NCI-H1436 treated with DMSO at 0.1 percent for 48 hours (cell line): ENCODE data around the gene TMEM167A.

ENCODE experiments used
- DNase-seq: peaks from one replicate; lab custom pipeline; 2025; lab: John Stamatoyannopoulos, UW

The TMEM167A gene, protein sequence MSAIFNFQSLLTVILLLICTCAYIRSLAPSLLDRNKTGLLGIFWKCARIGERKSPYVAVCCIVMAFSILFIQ

DNA sequence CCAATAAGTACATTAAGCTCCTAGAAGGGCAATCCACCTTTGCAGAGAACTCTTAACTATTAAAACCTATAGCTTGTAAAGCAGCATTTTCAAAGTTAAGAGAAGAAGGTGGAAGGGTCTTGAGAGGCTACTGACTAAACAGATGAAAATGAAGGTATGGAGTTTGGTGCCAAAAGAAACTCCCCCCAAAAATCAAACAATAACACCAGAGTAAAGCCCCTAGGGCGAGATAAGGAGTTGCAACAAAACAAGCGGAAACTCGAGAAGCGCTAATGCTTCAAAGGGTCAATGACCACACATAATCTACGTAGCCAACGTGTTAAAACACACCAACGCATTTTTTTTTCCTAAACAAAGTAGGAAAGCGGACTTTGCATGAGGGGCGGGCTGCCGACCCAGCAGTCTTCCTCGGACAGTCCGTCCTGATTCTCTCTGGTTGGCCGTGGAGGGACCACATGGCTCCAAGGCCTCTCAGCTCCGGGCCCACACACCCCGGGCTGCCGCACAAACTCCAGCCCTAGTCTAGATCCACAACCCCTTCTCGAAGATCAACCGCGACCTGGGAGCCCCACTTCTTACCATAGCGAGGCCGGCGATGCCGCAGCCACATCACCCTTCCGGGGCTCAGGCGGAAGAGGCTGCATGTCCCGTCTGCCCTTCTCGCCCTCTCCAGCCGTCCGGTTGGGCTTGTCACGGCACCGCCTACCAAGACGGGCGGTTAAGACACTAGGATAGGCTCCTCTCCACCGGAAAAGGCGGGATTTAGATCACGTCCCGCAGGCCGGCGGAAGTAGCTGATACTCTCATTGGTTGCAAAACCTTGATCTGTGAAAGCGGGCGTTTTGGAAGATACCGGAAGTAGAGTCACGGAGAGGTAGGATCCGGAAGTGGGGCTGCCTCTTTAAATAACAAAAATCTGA is at the start of gene TMEM167A, which contains the start of gene XRCC4:
TSS of gene TMEM167A (minus strand) at position 653 of the 920 bp plus-strand sequence. CDS start at position 582, 71 bp downstream.
TSS of gene XRCC4 (plus strand) at position 806 of the 920 bp plus-strand sequence. CDS start 27,373 bp downstream, outside the sequence.
- peak; percentile 98 for DNase-seq

DNA sequence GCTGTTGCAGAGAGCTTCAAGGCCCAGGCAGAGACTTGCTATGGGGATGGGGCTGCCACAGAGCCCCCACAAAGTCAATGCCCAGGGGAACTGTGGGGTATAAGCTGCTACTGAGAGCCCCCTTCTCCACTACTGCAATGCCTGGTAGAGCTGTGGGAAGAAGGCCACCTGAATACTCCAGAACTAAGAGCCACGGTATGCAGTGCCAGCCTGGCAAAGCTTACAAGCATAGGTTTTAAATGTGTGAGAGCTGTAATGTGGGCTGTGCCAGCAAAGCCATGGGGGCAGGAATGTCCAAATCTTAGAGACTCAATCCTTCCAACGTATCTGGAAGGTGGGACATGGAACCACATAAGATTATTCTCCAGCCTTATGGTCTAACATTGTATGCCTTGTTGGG is 49.3 kb upstream of the TMEM167A start:
- DNase-seq, result no peak

DNA sequence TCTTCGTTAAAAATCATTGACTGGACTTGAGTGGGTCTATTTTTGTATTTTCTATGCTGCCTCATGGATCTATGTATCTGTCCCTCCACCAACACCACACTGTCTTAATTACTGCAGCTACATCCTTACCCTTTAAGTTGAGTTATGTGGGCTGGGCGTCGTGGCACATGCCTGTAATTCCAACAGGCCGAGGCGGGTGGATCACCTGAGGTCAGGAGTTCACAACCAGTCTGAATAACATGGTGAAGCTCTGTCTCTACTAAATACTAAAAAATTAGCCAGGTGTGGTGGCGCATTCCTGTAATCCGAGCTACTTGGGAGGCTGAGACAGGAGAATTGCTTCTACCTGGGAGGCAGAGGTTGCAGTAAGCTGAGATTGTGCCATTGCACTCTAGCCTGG is 48.4 kb upstream of the TMEM167A start:
- DNase-seq, result no peak

DNA sequence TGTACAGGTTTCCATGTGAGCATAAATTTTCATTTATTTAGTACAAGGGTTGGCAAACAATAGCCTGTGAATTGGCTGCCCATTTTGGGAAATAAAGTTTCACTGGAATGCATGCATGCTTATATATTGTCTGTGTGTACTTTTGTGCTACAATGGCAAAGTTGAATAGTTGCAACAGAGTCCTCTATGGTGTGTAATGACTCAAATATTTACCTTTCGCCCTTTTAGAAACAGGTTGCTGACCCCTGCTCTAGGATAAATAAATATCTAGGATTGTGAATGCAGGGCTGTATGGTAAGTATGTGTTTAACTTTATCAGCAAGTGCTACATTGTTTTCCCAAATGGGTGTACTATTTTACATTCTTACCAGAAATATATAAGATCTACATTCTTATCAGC is 47.4 kb upstream of the TMEM167A start:
- DNase-seq, result no peak

DNA sequence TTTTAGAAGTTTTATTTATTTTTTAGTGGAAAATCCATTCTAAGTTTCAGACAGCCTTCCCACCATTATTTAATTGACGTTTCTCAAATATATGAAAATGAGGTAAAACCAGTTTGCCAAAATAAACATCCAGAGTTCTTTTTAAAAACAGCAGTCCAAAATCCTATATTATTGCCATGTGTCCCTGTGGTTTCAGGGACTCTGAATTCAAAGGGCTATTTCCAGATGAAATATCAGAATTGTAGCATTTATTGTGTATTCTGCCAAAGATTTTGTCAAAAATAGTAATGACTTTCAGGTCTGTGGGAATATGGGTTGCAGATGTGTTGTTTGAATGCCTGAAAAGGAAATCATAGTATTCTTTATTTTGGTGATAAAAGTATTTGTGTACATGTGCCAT is 41.8 kb upstream of the TMEM167A start:
- DNase-seq, result no peak

DNA sequence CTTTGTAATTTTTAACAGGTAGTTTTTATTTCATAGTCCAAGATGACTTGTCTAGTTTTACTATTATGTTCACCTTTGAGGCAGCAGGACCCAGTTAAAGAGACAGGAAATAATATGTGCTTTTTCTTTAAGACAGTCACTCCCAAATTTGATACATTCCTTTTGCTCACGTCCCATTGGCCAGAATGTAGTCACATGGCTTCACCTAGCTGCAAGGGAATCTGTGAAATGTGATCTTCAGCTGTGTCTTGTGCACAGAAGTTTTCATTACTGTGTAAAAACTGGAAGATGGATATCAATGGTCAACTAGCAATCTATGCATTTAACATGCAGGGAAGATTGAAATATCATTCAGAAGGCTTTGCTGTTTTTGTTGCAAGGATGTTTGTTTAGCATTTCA is 41.3 kb upstream of the TMEM167A start:
- no peak for DNase-seq

DNA sequence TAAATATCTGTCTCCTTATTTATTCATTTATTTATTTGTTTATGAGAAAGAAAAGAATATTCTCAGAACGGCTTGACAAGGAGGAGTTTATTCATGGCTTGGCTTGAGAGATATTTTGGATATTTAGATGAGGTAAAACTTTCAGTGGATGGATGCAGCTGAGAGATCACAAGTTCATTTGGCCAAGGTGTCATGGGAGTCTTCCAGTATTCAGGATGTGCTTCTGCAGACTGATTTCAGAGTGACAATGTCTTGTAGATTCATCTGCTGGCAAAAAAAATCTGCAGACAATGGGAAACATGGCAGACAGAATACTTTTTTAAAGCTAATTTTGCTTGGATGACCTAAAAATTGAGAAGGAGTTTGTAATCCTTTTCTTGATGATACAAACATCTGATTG is 38.6 kb upstream of the TMEM167A start:
- DNase-seq, result no peak

DNA sequence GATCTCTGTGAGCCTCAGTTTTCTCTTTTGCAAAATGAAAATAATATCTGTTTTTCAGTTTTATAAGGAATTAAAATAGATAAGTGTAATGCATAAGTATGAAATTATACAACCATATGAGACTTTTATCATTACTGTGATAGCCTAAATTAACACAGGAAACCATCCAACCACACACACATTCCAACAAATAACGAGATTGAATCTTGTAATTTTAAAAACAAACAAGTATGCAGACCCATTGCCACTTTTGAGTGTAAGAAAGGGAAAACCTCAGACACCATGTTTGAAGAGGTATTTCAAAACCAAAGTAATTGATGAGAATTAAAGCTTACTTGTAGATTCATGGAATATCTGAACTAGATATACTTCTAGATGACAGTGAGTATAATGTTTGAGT is 32.2 kb upstream of the TMEM167A start:
- DNase-seq, result no peak

DNA sequence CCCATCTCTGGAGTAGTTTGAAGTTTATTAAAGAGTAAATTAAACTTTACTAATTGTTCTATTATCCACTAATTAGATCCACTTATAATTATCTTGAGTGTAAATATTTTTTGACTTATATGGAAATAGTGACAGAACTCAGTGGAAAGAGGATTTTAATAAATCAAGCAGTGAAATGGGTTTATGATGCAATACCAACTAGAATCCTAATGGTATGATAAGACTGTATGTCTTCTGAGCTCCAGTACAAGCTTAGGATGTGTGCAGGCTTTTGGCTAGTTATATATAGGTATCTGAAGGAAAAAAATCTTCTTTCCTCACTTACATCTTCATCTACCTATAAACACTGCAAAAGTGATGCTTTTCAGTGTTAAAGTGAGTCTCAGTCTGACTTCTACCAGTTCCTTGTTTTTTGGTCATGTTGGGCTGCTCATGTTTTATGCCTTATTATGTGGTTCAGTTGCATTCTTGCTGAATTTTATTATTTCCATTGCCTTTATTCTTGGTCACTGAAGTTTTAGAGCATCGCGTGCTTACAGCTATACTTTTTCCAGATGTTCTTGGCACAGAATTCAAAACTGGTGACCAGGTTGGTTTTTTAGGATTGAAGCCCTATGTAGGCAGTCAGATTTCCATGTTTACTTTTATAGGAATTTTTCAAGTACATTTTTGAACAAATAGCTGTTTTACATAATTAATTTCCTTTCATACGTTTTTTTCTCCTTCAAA is 30.7 kb upstream of the TMEM167A start:
- no peak for DNase-seq

DNA sequence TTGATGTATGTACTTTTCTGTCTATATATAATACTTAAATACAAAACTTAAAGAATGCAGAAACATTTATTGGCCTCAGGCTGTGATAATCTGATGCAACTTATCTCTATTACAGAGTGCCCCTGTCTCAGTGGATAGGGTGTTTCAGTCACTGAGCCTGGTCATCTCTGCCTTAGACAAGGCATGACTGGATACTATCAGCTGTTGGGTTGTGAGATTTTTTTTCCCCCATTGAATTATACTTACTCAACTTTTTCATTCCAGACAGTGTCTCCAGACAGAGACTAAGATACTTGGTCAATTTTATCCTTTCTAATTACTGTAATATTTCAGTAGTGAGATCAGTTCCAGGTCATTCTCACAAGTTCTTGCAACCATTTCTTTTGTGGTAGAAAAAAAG is 26.8 kb upstream of the TMEM167A start:
- DNase-seq, result no peak

DNA sequence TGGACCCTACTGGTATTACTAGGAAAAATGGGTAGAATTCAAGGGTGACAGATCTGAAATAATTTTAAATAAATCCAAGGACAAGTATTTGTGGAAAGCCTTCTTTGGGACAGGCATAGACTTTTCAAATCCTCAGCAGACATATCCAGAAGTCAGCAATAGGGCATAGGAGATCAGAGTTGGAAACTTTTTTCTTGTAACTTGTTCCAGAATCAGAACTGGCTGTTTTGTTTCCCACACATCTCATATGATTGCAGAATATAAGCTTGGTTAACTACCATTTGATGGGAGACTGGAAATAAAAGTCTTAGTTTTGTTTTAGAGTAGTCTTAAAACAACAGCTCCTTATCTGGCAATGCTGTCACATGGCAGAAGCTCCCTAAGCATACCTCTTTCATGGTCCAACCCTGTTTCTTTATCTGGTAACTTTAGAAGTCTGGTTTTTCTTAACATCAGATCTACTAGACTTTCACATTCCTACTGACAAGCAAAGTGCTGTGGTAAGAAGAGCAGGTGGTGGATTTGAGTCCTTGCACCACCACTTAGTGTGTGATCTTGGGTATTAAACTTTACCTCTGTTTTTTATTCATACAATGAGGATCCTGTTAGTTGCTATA is 25.3 kb upstream of the TMEM167A start:
- DNase-seq, result no peak

DNA sequence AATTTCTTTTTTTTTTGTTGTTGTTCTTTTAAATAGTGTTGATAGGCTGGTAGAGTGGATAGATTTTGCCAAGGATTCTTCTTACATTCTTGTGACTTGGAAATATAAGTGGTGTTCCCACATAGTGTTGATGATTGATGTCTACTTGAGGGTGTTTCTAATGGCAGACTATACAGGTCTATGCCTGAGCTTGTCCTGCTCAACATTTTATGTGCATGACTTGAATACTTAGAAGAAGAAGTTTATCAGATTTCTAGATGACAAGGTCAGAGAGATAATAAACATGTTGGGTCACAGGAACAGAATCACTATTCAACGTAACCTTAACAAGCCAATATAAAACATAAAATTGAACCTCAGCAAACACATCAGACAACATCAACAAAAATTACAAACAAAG is 24.3 kb upstream of the TMEM167A start:
- DNase-seq, result no peak

DNA sequence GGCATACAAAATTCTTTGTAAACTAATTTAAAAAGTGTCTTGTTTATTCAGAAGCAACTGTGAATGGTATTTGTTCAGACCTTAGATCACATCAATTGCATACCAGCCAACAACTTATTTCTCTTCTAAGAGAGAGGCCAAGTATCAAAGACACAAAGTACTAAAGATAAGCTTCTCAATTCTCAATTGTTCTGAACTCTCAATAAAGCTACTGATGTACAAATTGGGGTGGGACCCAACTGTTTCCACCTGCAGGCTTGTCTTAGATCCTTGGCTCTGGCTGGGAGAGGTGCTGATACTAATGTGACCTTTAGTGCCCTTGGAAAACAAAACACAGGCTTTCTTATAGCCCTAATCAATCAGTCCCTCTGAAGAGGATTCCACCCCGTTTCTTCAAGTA is 22.3 kb upstream of the TMEM167A start:
- DNase-seq, result no peak

DNA sequence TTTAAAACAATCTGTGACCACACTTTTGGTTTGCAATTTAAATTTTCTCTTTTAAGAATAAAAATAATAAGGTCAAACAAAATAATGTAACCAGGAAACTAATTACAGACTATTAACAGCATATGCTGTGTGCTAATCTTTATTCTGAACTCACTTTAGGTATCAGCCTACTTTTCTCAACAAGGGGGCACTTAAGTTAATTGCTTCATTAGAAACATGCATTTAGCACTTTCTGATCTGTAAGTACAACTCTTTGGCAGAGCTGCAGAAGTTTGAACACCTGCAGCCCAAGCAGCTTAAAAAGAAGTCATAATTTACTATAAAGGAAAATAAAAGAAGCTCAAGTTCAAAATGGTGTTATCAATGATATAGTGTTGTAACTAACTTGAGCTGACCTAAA is 21.8 kb upstream of the TMEM167A start:
- DNase-seq, result peak; percentile 71

DNA sequence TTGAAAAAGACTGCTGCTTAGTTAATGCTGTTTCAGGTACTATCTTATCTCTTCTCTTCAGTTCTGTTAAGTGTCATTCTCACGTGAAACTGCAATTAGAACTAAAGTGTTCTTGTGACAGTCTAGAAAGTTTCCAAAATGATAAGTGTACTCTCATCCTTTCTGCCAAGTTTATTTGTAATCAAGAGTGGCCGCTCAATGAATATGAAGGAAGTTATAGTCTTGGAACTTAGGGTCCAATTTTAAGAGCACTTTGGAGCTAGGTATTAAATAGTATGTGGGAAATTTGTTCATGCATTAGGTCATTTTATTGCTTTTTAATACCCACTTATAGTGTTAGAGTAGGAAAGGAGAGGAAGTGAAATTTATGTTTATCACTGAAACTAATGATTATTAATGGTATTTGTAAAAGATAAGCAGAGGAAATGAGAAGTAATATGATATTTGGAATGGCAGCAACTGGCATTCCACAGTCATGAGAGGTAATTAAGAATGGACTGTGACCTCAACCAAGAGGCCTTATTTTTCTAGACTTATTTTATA is 20.6 kb upstream of the TMEM167A start:
- no peak for DNase-seq

DNA sequence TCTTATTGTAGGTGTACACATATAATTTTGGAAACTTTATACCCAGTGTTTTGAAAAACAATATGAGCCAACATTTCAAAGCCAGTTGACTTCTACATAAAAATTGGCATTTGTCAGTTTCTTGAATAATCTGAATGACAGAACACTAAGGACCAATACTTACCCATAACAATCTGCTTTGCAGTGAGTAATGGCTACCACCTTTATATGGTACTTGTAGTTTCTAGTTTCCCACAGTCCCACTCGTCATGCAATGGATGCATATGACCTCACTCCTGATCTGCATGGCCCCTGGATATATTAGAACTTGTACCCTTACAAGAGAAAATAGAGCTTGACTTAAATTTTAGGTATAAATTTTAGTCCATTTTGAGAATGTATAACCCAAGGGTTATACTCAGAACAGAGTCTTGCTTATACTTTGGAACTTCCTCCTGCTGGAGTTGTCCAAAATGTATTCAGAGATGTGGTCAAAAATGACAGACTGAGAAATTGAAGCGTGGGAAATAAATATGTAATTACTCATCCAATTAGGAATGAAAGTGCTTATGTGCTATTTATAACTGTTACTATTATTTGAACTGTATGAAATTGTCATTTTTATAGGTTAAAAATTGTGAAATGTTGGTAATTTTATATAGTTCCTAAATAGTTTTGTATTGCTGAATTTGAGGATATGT is 19.6 kb upstream of the TMEM167A start:
- no peak for DNase-seq

DNA sequence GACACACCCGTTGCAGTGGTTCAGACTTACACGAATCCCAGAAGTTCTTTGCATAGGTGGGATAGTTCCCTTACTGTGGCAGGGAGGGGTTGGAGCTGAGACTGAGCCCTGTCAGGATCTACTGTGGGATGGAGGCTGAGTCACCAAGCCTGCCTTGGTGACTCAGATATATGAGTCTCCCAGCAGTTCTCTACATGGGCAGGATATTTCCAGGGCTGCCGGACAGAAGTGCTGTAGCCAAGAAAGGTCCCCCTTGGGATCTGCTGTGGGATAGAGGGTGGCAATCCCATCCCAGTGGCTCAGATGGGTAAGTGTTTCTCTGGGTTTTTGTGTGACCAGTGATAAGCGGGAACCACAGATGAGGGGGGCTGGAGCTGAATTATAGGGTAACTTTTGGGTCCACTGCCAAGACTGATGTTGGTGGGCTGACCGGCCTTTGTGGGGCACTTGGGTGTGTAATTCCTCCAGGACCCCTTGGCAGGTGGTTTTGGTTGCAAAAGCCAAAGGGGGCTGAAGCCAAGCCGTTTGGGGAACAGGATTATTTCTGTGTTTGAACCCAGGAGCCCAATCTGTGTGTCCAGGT is 18.9 kb upstream of the TMEM167A start:
- no peak for DNase-seq

DNA sequence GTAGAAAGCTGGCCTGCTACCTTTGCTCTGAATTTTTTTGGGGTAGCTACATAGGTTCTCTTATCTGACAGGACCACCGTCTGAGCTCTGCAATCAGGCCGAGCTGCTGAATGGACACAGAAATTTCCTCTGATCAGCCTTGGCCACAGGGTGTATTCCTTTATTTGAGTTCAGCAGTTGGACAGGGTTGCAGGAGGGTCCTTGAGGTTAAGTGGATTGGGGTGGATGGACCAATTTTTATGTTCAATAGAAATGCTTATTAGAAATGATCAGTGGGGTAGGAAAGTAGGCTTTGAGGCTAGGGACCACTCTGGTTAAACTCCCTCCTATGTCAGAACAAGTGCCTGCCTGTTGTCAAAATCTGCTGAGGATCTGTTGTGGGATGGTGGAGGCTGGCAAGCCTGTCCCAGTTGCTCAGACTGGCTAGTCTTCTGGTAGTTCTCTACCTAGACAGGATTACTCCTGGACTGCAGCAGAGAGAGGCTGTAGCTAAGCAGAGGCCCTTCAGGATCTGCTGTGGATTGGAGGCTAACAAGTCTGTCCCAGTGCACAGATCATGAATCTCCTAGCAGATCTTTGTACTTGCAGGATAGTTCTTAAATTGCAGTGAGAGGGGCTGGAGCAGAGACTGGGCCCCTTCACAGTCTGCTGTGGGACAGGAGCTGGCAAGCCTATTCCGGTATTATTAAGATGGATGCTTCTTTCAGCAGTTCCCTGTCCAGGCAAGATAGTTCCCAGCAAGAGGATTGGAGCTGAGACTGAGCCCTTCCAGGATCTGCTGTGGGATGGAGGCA is 18.2 kb upstream of the TMEM167A start:
- DNase-seq, result no peak

DNA sequence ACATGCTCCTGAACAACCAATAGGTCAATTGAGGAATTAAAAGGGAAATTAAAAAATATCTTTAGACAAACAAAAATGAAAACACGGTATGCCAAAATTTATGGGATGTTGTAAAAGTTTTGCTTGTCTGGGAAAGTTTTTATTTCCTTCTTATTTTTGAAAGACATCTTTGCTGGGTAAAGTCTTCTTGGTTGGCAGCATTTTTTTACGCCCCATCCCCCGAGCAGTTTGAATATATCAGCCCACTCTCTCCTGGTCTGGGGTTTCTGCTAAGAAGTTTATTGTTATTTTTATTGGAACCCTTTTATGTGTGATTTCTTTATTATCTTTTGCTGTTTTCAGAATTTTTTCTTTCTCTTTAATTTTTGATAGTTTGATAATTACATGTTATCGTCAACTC is 16.5 kb upstream of the TMEM167A start:
- no peak for DNase-seq

DNA sequence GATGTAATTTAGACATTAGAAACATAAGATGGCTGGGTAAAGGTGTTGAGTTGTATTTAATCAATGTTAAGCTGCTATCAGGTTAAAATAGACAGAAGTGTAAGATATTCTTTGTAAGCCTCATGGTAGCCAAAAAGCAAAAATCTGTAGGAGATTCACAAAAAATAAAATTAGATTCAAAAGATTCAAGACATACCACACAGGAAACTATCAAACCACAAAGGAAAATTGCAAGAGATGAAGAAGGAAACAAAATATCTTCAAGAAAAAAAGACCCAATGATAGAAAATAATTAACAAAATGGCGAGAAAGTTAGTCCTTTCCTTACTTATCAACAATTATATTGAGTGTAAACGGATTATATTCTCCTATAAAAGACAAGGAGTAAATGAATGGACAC is 15.4 kb upstream of the TMEM167A start:
- no peak for DNase-seq
